PFSK-1 (cell line): ENCODE results near the gene MMUT.

Source experiments
- FOXP2 ChIP-seq: optimal IDR thresholded peaks from 2 replicates; pipeline ENCODE3; 2011; ENCODE audit warnings: borderline replicate concordance, control low read depth, inconsistent platforms; ENCODE audit not compliant: insufficient read depth; ENCODE audit errors: extremely low read length, extremely low read depth
- POLR2AphosphoS5 ChIP-seq: IDR thresholded peaks from 2 replicates; pipeline ENCODE4 v1.6.1; 2012; ENCODE audit warnings: low read depth, mild to moderate bottlenecking, control low read depth, low read length, moderate library complexity
- SIN3A ChIP-seq: IDR thresholded peaks from 2 replicates; pipeline ENCODE4 v1.6.1; 2012; ENCODE audit warnings: mild to moderate bottlenecking, low read length, moderate library complexity, borderline replicate concordance; ENCODE audit not compliant: insufficient read depth
- TAF1 ChIP-seq: IDR thresholded peaks from 2 replicates; pipeline ENCODE4 v1.6.1; 2012; ENCODE audit warnings: low read length, control low read depth, borderline replicate concordance; ENCODE audit not compliant: insufficient read depth
- TF ChIP-seq, protein P1 (sequence below), 2 experiments: IDR thresholded peaks; 2 replicates each; pipeline versions ENCODE4 v1.6.1 to v1.8.0; 2011 to 2012; ENCODE audit warnings: low read depth in 2 of 2, low read length in 2 of 2, control low read depth in 1 of 2, inconsistent platforms in 1 of 2, mild to moderate bottlenecking in 1 of 2, moderate library complexity in 1 of 2; ENCODE audit not compliant: insufficient read depth in 1 of 2

Gene MMUT

DNA sequence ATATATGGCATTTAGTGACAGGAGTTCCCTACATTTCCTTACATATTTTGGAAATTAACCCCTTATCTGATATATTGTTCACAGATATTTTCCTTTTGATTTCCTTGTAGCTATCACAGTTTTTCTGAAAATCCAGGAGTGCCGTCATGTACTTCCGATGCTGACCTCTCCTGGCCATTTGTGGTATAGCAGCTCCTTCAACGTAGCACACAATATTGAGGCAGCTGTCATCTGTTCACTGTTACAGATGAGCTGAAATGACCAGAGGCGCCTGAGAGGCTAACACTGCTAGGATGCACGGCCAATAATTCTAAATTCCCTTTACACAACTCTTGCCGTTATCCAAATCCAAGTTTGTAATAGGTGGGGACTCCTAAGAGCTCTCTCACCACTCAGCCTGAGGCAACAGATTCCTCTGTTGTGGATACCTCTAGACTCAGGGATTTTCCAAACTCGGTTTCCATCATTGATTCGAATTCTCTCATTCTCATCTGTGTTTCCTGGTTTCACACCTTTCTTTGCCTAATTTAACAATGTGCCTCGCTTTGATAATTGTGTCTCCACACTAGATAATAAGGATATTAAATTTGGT, 53.0 kb downstream of the MMUT start:
- TF ChIP-seq FOXP2 (no peak), TAF1 (no peak)
- TF ChIP-seq, protein P1, sequence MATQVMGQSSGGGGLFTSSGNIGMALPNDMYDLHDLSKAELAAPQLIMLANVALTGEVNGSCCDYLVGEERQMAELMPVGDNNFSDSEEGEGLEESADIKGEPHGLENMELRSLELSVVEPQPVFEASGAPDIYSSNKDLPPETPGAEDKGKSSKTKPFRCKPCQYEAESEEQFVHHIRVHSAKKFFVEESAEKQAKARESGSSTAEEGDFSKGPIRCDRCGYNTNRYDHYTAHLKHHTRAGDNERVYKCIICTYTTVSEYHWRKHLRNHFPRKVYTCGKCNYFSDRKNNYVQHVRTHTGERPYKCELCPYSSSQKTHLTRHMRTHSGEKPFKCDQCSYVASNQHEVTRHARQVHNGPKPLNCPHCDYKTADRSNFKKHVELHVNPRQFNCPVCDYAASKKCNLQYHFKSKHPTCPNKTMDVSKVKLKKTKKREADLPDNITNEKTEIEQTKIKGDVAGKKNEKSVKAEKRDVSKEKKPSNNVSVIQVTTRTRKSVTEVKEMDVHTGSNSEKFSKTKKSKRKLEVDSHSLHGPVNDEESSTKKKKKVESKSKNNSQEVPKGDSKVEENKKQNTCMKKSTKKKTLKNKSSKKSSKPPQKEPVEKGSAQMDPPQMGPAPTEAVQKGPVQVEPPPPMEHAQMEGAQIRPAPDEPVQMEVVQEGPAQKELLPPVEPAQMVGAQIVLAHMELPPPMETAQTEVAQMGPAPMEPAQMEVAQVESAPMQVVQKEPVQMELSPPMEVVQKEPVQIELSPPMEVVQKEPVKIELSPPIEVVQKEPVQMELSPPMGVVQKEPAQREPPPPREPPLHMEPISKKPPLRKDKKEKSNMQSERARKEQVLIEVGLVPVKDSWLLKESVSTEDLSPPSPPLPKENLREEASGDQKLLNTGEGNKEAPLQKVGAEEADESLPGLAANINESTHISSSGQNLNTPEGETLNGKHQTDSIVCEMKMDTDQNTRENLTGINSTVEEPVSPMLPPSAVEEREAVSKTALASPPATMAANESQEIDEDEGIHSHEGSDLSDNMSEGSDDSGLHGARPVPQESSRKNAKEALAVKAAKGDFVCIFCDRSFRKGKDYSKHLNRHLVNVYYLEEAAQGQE (IDR thresholded peaks at IDR 0.05; ENCODE audit: insufficient read depth in 1 of 2, low read depth in 2 of 2, low read length in 2 of 2) = no peak

DNA sequence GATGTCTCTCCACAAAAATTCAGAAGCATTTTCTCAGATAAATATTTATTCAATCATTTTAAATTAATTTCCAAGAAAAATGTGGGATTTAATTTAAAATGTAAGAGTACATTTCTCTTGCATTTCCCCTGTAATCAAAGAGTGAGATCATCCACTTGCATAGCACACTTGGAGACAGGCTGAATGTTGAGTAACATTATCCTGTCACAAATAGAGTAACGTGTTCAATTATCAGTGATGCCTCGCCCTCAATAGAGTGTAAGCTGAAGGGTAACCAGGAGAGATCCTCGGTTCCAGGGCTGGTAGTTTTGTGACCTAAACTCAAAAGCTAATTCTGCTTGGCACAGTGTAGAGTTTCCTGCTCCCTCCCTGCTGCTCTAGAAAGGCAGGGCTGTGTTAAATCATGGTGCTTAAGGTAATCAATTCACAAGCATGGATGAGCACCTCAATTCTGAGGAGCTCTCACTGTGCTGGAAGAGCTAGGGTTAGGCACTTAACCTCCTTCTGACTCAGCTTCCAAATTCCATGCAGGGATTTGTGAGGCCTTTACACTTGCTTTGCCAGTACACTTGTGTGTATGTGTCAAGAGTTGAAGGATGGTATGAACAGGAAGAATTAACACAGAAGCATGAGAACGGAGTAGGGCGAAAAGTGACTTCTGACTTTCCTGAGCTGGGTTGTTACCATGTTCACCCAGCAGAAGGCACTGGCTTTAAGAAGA, 56.6 kb downstream of the MMUT start:
- TF ChIP-seq, protein P1 (IDR thresholded peaks at IDR 0.05; ENCODE audit: insufficient read depth in 1 of 2, low read depth in 2 of 2, low read length in 2 of 2) = no peak
- TF ChIP-seq TAF1 = no peak
- no peak for TF ChIP-seq FOXP2
- no peak for TF ChIP-seq POLR2AphosphoS5
- TF ChIP-seq SIN3A = no peak

DNA sequence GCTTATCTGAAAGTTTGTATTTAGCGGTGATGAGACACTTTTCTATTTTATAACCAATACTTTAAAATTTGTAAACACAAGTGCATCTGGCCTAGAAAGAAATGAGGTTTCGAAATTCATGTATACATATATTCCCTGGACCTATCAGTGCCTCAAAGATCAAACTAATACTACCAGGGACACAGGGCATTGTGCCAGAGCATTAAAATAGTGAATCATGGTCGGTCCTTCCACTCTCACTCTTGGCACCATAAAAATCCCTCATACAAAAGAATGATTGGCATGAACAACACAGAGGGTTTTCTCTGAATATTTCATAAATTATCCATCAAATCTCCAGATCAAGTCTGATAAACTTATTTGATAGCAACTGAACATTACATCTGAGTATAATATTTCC, 62.0 kb downstream of the MMUT start:
- no peak for TF ChIP-seq TAF1
- no peak for TF ChIP-seq FOXP2
- TF ChIP-seq, protein P1 (IDR thresholded peaks at IDR 0.05; ENCODE audit: insufficient read depth in 1 of 2, low read depth in 2 of 2, low read length in 2 of 2) = no peak
- TF ChIP-seq SIN3A = no peak
- TF ChIP-seq POLR2AphosphoS5 = no peak

DNA sequence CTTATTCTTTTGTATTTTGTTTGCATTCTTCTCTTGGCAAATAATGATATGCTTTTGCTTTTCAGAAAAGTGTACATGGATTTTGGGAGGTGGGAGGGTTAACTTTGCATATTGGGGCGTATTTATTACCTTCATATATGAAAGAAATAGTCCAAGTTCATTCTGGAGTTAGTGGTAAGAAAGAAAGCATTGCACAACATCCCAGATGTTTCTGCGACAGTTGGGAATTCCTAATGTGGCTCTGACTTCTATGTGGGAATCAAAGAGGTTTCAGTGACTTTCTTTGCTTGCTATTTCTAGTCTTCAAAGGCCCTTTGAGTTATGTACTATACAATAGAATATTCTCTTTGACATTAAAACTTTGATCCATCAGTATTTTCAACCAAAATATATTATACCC, 78.1 kb downstream of the MMUT start:
- TF ChIP-seq SIN3A (no peak), POLR2AphosphoS5 (no peak)
